GM12892 (cell line): Measurements from ENCODE around the gene GRIN2C.

Experiments
- DNase-seq: peaks from one replicate; pipeline ENCODE4 v3.0.0; 2011; ENCODE audit not compliant: insufficient read length
- FAIRE-seq: peaks from 2 replicates; lab custom pipeline; 2011; peaks lifted over from hg19 to GRCh38; lab: Jason Lieb, UNC
- POLR2A ChIP-seq: IDR thresholded peaks from 2 replicates; pipeline ENCODE4 v1.6.1; 2011; ENCODE audit warnings: low read depth, low read length, control low read depth
- POLR2AphosphoS5 ChIP-seq: IDR thresholded peaks from 2 replicates; pipeline ENCODE4 v1.6.1; 2011; ENCODE audit warnings: low read depth, low read length, control low read depth
- TAF1 ChIP-seq: IDR thresholded peaks from 2 replicates; pipeline ENCODE4 v1.6.1; 2011; ENCODE audit warnings: low read depth, mild to moderate bottlenecking, control low read depth, low read length, borderline replicate concordance

The GRIN2C gene

DNA sequence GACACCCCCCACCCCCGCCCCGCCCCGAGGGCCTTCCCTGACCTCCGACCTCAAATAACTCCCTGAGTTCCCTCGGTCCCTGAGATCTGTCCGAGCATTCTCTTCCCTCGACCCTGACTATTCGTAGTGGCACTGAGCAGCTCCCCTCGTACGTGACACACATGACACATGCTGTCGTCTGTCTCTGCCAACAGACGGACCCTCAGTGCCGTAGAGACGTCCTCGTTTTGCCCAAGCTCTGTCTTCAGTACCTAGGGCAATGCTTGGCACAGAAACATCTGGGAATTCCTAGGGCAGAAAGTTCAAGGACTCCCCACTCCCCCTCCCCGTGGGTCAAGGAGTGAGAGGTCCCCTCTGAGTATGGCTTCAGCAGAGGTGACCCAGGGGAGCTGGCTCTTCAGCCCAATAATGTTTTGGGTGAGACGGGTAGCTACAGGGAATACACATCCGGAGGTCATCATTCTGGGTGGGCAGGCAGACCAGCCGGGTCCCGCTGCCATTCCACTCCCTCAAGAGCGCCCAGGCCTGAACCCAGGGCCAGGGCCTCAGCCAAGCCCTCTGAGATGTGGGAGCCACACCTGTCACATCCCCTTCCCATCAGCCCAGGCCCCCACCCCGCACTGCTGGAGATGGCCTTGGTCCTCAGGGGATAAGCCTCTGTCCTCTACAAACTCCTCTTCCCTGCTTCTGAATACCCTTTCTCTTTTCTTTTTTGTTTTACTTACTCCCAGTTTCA is 34.4 kb upstream of the GRIN2C start:
- no peak for DNase-seq
- TF ChIP-seq TAF1 (no peak), POLR2AphosphoS5 (no peak), POLR2A (no peak)
- no peak for FAIRE-seq

DNA sequence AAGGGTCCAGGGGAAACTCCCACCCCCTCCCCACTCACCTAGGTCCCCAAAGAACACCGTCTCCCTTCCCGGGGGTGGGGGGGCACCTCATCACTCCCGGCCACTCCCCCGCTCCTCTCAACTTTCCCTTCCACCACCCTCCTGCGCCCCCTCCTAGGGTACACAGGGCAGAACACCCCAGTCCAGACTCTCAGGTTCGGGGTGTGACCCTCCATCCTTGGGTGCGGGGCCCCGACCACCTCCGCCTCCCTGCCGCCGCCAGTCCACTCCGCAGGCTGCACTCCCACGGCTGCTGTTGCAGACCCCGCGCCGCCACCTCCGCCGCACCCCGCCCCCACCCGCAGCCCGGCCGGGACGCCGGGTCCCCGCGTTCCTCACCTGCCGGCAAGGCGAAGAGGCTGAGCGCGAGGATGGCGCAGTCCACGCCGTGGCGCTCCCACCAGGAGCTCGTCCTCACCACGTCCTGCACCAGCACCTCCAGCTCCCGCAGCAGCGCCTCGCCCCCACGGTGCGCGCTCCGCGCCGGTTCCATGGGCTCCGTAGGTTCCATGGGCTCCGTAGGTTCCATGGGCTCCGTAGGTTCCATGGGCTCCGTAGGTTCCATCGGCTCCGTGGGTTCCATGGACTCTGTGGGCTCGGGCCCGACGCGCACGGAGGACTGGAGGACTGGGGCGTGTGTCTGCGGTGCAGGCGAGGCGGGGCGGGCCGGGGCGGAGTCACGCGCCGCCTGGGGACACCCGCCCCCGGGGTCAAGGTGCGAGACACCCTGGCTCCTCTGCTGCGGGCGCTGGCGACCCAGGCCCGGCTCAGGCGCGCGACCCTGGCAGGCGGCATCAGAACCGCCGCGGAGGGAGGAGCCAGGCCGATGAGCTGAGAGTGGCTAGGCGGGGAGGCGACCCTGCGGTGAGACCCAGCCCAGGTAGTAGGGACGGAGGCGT is 33.6 kb upstream of the GRIN2C start, which contains the start of gene FADS6:
TSS of gene FADS6 (minus strand) at position 660 of the 938 bp plus-strand sequence. CDS start at position 622, 38 bp downstream.
- DNase-seq = no peak
- no peak for FAIRE-seq
- no peak for TF ChIP-seq POLR2A
- TF ChIP-seq TAF1 = no peak
- TF ChIP-seq POLR2AphosphoS5 = no peak

DNA sequence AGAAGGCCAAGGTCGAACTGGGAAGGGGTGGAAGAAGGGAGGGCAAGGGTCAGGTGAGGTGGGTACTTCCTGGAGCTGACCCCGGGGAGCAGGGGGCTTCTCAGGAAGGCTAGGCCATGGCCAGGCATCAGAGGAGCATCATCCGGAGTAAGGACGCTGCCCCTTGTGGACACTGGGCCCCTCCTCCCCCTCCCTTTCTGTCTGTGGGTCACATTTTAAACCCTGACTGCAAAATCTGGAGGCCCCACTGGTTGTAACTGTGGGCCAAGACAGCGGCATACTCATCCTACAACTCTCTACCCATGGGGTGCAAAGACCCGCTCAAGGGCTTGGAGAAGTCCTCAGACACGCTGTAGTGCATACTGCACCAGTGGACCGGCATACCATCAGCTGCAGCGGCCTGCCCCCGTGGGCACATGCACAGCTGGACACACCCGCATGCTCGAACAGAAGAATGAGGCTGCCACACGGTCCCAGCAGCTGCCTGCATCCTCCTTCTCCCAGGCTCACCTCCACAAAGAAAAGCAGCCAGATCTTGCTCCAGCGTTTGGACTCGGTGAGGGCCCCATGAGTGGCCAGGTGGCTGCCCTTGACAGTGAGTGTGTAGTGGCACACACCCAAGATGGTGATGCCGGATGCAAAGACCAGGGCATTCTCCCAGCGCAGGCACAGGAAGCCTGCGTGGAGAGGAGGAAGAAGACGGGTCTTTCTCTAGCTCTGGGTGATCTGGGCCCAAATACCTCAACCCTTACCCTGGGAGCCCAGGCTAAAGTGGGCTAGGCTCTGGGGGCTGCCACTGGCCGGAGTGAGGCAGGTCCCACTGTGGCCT is 32.5 kb upstream of the GRIN2C start:
- DNase-seq (no peak), FAIRE-seq (no peak)
- TF ChIP-seq POLR2AphosphoS5 = no peak
- TF ChIP-seq POLR2A = no peak
- no peak for TF ChIP-seq TAF1

DNA sequence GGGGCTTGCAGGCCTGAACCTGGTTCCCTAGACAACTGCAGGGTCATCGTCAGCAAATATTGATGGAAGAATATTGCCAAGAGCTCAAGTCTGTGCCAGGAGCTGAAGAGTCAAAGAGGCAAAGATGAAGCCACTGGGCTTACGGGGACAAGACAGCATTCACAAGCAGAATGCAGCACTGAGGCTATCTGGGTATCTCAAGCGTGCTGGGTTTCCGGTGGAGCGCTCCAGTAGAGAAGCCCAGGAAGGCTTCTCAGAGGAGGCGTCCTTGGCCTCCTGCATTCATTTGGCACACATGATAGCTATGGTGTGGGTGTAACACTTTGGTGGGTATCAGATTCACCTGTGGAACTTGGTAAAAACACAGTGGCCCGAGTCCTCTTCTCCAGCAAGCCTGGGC is 30.9 kb upstream of the GRIN2C start:
- no peak for DNase-seq
- no peak for FAIRE-seq
- TF ChIP-seq TAF1 = no peak
- no peak for TF ChIP-seq POLR2A
- no peak for TF ChIP-seq POLR2AphosphoS5

DNA sequence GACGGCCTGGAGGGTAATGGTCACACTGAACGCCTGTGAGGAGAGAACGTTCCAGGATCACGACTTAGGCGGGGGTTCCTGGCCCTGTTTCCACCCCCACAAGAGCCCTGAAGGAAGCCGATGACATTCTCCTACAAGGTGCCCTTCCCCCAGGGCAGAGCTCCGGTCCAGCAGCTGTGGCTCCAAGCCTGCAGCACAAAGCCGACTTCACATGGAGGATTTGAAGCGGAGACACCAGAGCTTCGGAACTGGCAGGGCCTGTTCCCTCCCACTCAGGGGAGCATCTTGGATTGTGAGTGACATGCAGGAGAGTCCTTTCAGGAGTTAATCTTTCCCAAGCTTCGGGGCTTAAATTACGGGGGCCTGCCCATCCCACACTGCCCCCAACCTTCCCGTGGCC is 28.8 kb upstream of the GRIN2C start:
- TF ChIP-seq TAF1 = no peak
- no peak for TF ChIP-seq POLR2A
- TF ChIP-seq POLR2AphosphoS5 = no peak

DNA sequence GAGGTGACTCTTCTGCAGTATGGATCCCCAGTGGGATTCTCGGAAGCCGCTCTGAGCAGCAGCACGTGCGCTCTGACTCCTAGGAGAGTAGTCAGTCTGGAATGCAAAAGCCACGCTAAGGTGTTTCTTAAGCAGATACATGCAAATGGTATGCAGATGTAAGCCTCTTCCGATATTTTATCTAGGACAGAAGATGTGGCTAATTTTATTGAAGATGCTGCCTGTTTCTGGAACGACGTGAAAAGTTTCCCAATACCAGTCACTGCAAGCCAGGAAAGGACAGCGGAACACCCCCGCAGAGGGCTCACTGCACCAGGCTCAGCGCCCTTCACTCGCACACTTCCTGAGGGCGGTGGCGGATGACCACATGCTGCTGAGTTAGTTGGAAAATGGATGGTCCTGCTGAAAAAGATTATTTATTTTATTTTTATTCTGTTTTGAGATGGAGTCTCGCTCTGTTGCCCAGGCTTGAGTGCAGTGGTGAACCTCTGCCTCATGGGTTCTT is 23.6 kb upstream of the GRIN2C start:
- no peak for DNase-seq
- TF ChIP-seq POLR2AphosphoS5 (no peak), TAF1 (no peak), POLR2A (no peak)
- FAIRE-seq = no peak

More for the DNA sequence above, 28.8 kb upstream of the GRIN2C start:
- FAIRE-seq = no peak
- no peak for DNase-seq

DNA sequence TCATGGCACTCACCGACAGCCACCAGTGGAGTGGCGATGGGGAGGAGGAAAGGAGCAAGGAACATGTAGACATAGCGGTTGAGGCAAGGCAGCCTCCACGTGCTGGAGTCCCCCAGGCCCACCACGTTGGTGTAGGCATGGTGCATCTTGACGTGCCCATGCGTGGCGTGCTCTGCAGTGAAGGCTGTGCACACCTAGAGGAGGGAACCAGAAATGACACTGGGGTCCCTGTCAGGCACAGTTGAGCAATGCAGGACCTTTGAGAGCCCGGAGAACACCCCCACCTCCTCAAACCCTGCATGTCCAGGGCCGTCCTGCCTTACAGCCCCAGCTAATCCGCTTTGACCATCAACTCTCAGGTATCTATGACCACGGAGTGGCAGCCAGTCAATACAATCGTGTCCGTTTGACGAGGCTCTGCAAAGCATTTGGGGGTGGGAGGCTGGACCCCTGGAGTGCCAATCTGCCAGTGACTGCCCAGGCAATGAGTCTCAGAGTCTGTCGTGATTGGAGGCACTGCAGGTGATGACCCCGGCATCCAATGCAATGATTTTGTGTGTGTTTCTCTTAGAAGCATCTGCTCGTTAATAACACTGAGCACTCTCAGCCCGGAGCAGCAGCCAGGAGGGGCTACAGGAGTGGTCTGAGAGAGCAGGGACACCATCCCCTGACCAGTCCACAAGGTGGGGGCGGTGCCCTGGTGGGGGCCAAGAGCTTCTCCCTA is 23.0 kb upstream of the GRIN2C start:
- FAIRE-seq (no peak), DNase-seq (no peak)
- TF ChIP-seq POLR2AphosphoS5 (no peak), POLR2A (no peak)

DNA sequence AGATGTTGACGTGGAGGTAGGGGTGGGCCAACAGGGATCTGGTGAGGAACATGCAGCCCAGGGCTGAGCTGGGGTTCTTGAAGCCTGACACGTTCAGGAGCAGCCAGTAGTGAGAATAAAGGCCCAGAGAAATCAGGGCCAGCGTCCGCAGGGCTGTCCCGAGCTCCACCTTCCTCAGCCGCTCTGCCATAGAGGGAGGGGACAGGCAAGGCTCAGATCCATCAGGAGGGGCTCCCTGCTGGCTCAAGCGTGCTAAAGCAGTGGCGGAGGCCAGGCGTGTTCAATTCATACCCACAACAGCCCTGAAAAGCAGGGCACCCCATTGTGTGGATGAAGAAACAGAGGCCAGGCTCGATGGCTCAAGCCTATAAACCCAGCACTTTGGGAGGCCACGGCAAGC is 21.4 kb upstream of the GRIN2C start:
- FAIRE-seq (no peak), DNase-seq (no peak)
- TF ChIP-seq POLR2AphosphoS5 (no peak), TAF1 (no peak), POLR2A (no peak)

DNA sequence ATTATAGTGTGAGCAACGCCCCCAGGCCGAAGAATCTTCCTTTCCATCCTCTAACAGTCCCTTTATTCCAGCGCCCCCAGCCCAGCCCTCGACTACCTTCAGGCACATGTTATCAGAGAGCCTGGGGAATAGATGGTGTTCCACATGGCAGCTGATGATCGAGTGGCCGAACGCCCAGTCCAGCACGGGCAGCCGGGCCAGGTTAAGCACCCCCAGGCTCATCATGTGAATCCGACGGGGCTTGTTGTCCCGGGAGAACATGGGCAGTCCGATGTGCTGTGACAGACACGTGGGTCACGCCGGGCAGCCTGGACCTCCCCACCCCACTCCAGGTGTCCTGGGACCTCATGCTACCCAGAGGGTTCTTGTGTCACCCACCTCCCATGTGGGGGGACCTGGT is 19.6 kb upstream of the GRIN2C start:
- no peak for TF ChIP-seq POLR2AphosphoS5
- no peak for TF ChIP-seq TAF1
- no peak for TF ChIP-seq POLR2A
- no peak for FAIRE-seq
- DNase-seq = no peak

DNA sequence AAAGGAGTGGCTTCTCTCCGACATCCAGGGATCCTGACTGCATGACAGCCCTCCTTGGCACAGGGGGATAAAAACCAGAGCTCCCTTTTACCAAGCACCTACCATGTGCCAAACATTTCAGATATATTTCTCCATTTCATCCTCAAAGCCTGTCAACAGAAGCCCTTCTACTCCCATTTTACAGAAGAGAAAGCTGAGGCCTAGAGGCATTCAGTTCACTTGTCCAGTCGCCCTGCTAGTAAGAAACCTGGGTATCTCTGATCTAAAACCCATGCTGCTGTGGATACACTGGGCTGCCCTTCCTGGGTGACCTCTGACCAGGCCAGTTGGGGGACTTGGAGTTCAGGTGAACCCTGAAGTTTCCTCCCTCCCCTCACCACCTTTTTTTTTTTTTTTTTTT is 19.0 kb upstream of the GRIN2C start:
- no peak for DNase-seq
- no peak for FAIRE-seq
- no peak for TF ChIP-seq POLR2A
- no peak for TF ChIP-seq TAF1
- no peak for TF ChIP-seq POLR2AphosphoS5
